ENCODE measurements around the gene RAB7A. TPM values are rescaled to one million over a fixed set of nuclear protein-coding genes. Genes with fewer than 3 reads are reported as not detected.

RAB7A gene
- total and polyA plus RNA-seq, 10 of the 15 experiments (the other 5 are each of a cell fraction or from before 2014, with no cell fraction given): 40.3 to 212 (median 160) TPM

- peaks cover 5% of the 10 kb centered on the region for H3K79me2 ChIP-seq (ENCODE audit: control insufficient read depth, insufficient read depth, low read length)
- H3K36me3 ChIP-seq (ENCODE audit: control insufficient read depth in 2 of 2, insufficient read depth in 2 of 2, low read length in 1 of 2): no peaks in the 10 kb centered on the region
- H3K9ac ChIP-seq (ENCODE audit: control insufficient read depth, insufficient read depth, low read length): no peak overlapping the region
- H3K4me2 ChIP-seq (ENCODE audit: control insufficient read depth, insufficient read depth): no peak overlapping the region
- H4K20me1 ChIP-seq (ENCODE audit: control insufficient read depth, insufficient read depth): no peaks in the 10 kb centered on the region
- no peaks in the 10 kb centered on the region for H3K27me3 ChIP-seq (replicated peaks in 1 of 2; ENCODE audit: control insufficient read depth in 2 of 2, insufficient read depth in 2 of 2, low read length in 1 of 2)
- H3K9me3 ChIP-seq (replicated peaks; ENCODE audit: control insufficient read depth, insufficient read depth, low read length): no peaks in the 10 kb centered on the region
- in situ Hi-C loops (cut with MboI): no loop called here
- ChIA-PET POLR2A (interaction anchor here (0.7 to 3.0 kb wide), 3 partner anchors 29 to 724 kb away, joined by 4 to 15 read pairs (median 6); partner anchors contain the start of gene RPN1), CTCF (interaction anchor here (1.2 to 10.1 kb wide), 7 partner anchors 22 to 199 kb away, joined by 3 to 244 read pairs (median 42); partner anchors contain the start of genes ACAD9 and RAB7A), SMC1A (ENCODE audit: uncharacterized antibody, unreplicated experiment) (interaction anchor here (1.5 to 4.2 kb wide), 6 partner anchors 47 to 120 kb away, joined by 6 to 101 read pairs (median 18); partner anchors contain the start of gene RAB7A), RAD21 (ENCODE audit: unreplicated experiment) (interaction anchor here (1.7 to 3.2 kb wide), 3 partner anchors 30 to 125 kb away, joined by 12 to 26 read pairs (median 12); partner anchors contain the start of gene RPN1)
- FAIRE-seq (no peak), ATAC-seq (no peak), DNase-seq (ENCODE audit: low read depth, low spot score) (no peak)
- peaks cover 12% of the 10 kb centered on the region for H3K4me1 ChIP-seq (ENCODE audit: control insufficient read depth, insufficient read depth, low read length)
- H3K4me3 ChIP-seq: no peak overlapping the region
- H2AFZ ChIP-seq (ENCODE audit: control insufficient read depth, low read depth, low read length): no peak overlapping the region
- TF ChIP-seq GATAD2B (conservative IDR thresholded peaks at IDR 0.05; ENCODE audit: low read depth) (no peak), SMC3 (IDR thresholded peaks at IDR 0.05; ENCODE audit: borderline replicate concordance, low read length) (no peak), STAT1 (conservative IDR thresholded peaks at IDR 0.05) (no peak), TBL1XR1 (IDR thresholded peaks at IDR 0.05; ENCODE audit: low read depth, low read length) (no peak), MTA3 (IDR thresholded peaks at IDR 0.05; ENCODE audit: borderline replicate concordance, low read length) (no peak), CEBPB (IDR thresholded peaks at IDR 0.05; ENCODE audit: borderline replicate concordance in 1 of 2, low read depth in 2 of 2, low read length in 2 of 2) (no peak)
- TF ChIP-seq, protein P1, sequence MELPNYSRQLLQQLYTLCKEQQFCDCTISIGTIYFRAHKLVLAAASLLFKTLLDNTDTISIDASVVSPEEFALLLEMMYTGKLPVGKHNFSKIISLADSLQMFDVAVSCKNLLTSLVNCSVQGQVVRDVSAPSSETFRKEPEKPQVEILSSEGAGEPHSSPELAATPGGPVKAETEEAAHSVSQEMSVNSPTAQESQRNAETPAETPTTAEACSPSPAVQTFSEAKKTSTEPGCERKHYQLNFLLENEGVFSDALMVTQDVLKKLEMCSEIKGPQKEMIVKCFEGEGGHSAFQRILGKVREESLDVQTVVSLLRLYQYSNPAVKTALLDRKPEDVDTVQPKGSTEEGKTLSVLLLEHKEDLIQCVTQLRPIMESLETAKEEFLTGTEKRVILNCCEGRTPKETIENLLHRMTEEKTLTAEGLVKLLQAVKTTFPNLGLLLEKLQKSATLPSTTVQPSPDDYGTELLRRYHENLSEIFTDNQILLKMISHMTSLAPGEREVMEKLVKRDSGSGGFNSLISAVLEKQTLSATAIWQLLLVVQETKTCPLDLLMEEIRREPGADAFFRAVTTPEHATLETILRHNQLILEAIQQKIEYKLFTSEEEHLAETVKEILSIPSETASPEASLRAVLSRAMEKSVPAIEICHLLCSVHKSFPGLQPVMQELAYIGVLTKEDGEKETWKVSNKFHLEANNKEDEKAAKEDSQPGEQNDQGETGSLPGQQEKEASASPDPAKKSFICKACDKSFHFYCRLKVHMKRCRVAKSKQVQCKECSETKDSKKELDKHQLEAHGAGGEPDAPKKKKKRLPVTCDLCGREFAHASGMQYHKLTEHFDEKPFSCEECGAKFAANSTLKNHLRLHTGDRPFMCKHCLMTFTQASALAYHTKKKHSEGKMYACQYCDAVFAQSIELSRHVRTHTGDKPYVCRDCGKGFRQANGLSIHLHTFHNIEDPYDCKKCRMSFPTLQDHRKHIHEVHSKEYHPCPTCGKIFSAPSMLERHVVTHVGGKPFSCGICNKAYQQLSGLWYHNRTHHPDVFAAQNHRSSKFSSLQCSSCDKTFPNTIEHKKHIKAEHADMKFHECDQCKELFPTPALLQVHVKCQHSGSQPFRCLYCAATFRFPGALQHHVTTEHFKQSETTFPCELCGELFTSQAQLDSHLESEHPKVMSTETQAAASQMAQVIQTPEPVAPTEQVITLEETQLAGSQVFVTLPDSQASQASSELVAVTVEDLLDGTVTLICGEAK (IDR thresholded peaks at IDR 0.05; ENCODE audit: borderline replicate concordance): no peak
- whole genome bisulfite sequencing (ENCODE audit: insufficient coverage, insufficient replicate concordance, low lambda C conversion rate, missing lambda C conversion rate): 100% methylated on average over 2 of the region's 2 CpGs
- no peak overlapping the region for H3K27ac ChIP-seq (ENCODE audit: control insufficient read depth, insufficient read depth)
- BruUV-seq (replicated peaks): no TSS peak
- intact Hi-C loops (cut with micrococcal nuclease; ENCODE audit: unreplicated experiment): no loop called here
Measured at GRCh38 chr3:128679338-128679737, 46.6 kb upstream of the RAB7A start.

All from GM12878 (cell line).